ENCODE measurements around the gene TSHZ2. TPM values are rescaled to one million over a fixed set of nuclear protein-coding genes. Genes with fewer than 3 reads are reported as not detected.

Gene TSHZ2
- total RNA-seq, 1 donor from 2014 or later, result 1.2 TPM

DNA sequence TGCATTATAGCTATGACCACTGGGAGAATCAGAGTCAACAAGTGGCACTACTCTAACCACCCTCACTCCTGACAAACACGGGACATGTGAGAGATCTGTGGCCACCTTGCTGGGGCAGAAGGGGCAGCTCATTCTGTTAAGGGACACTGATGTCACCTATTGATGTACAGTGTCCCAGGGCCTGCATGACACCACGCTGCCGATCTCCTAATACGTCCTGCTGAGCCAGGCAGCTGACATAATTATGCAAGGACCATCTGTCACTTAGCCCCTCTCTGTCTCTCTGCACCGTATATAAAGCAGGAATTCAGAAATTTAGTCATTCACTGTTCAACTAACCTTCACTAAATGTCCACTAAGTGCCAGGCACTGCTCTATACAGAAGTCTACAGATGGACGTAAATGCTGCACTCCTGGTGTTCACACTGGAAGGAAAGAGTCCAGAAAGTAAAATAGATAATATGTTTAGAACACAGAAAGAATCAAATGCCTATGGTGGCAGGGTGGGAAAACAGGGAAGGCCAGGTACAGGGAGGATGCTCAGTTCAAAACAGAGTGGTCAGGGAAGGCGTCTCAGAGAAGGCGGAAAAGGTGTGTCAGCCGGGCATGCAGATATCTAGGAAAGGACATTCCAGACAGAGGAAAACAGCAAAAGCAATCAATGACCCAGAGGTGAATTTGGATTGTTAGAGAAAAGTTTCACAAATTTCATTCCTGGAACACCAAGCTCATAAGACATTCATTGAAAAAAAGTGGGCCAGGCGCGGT is 447.7 kb downstream of the TSHZ2 start:
- no peak overlapping the region for H2AFZ ChIP-seq (ENCODE audit: low read depth, low read length)
- Mint-ChIP-seq H3K4me1 (ENCODE audit: low read depth, unreplicated experiment) (no peaks in the 10 kb centered on the region), H3K36me3 (ENCODE audit: low read depth, unreplicated experiment) (no peaks in the 10 kb centered on the region), H3K9me3 (ENCODE audit: unreplicated experiment) (no peaks in the 10 kb centered on the region), H3K4me3 (ENCODE audit: unreplicated experiment) (no peak overlapping the region), H3K27ac (ENCODE audit: unreplicated experiment) (no peak overlapping the region), H3K27me3 (ENCODE audit: low read depth, unreplicated experiment) (peaks cover 8% of the 10 kb centered on the region)
- no peaks in the 10 kb centered on the region for H4K20me1 ChIP-seq (ENCODE audit: insufficient read depth, low read length)
- FAIRE-seq, result no peak
- no peak overlapping the region for H3K27ac ChIP-seq (ENCODE audit: low read depth, low read length)
- H3K4me1 ChIP-seq (ENCODE audit: insufficient read depth, low read length), result no peaks in the 10 kb centered on the region
- H3K9me3 ChIP-seq (ENCODE audit: insufficient read depth, low read depth, low read length), result no peaks in the 10 kb centered on the region
- no peak overlapping the region for H3K9ac ChIP-seq (ENCODE audit: low read length)
- TF ChIP-seq EZH2 (IDR thresholded peaks at IDR 0.05; ENCODE audit: insufficient read depth, low read length) (no peak), CTCF (IDR thresholded peaks at IDR 0.05; ENCODE audit: insufficient read depth, low read depth, low read length) (no peak)
- H3K4me2 ChIP-seq (ENCODE audit: low read length), result no peak overlapping the region
- no peaks in the 10 kb centered on the region for H3K36me3 ChIP-seq (ENCODE audit: insufficient read depth, low read length)
- H3K79me2 ChIP-seq (ENCODE audit: insufficient read depth, low read length), result no peaks in the 10 kb centered on the region
- DNase-seq (ENCODE audit: low read depth), result no peak
- H3K4me3 ChIP-seq (ENCODE audit: insufficient read depth, low read depth, low read length), result no peak overlapping the region
- no peaks in the 10 kb centered on the region for H3K27me3 ChIP-seq (ENCODE audit: insufficient read depth, low read length)

- Mint-ChIP-seq H3K4me1 (ENCODE audit: low read depth, unreplicated experiment) (no peaks in the 10 kb centered on the region), H3K36me3 (ENCODE audit: low read depth, unreplicated experiment) (no peaks in the 10 kb centered on the region), H3K27ac (ENCODE audit: unreplicated experiment) (no peak overlapping the region), H3K27me3 (ENCODE audit: low read depth, unreplicated experiment) (peaks cover 8% of the 10 kb centered on the region), H3K4me3 (ENCODE audit: unreplicated experiment) (no peak overlapping the region), H3K9me3 (ENCODE audit: unreplicated experiment) (no peaks in the 10 kb centered on the region)
- H3K9ac ChIP-seq (ENCODE audit: low read length), result no peak overlapping the region
- H3K27ac ChIP-seq (ENCODE audit: low read depth, low read length), result no peak overlapping the region
- no peak for DNase-seq (ENCODE audit: low read depth)
- no peak overlapping the region for H3K4me3 ChIP-seq (ENCODE audit: insufficient read depth, low read depth, low read length)
- H3K27me3 ChIP-seq (ENCODE audit: insufficient read depth, low read length), result no peaks in the 10 kb centered on the region
- H3K4me1 ChIP-seq (ENCODE audit: insufficient read depth, low read length), result no peaks in the 10 kb centered on the region
- H3K4me2 ChIP-seq (ENCODE audit: low read length), result no peak overlapping the region
- H3K9me3 ChIP-seq (ENCODE audit: insufficient read depth, low read depth, low read length), result no peaks in the 10 kb centered on the region
- no peak for TF ChIP-seq EZH2 (IDR thresholded peaks at IDR 0.05; ENCODE audit: insufficient read depth, low read length)
- TF ChIP-seq CTCF (IDR thresholded peaks at IDR 0.05; ENCODE audit: insufficient read depth, low read depth, low read length), result no peak
- no peak overlapping the region for H2AFZ ChIP-seq (ENCODE audit: low read depth, low read length)
- FAIRE-seq, result no peak
- H4K20me1 ChIP-seq (ENCODE audit: insufficient read depth, low read length), result no peaks in the 10 kb centered on the region
- H3K36me3 ChIP-seq (ENCODE audit: insufficient read depth, low read length), result no peaks in the 10 kb centered on the region
- H3K79me2 ChIP-seq (ENCODE audit: insufficient read depth, low read length), result no peaks in the 10 kb centered on the region
Measured at GRCh38 chr20:53421343-53421742, 449.2 kb downstream of the TSHZ2 start.

- no peaks in the 10 kb centered on the region for H3K4me1 ChIP-seq (ENCODE audit: insufficient read depth, low read length)
- Mint-ChIP-seq H3K4me1 (ENCODE audit: low read depth, unreplicated experiment) (no peaks in the 10 kb centered on the region), H3K36me3 (ENCODE audit: low read depth, unreplicated experiment) (no peaks in the 10 kb centered on the region), H3K27me3 (ENCODE audit: low read depth, unreplicated experiment) (peaks cover 8% of the 10 kb centered on the region), H3K4me3 (ENCODE audit: unreplicated experiment) (no peak overlapping the region), H3K27ac (ENCODE audit: unreplicated experiment) (no peak overlapping the region), H3K9me3 (ENCODE audit: unreplicated experiment) (no peaks in the 10 kb centered on the region)
- no peak overlapping the region for H2AFZ ChIP-seq (ENCODE audit: low read depth, low read length)
- H3K9me3 ChIP-seq (ENCODE audit: insufficient read depth, low read depth, low read length), result no peaks in the 10 kb centered on the region
- no peaks in the 10 kb centered on the region for H4K20me1 ChIP-seq (ENCODE audit: insufficient read depth, low read length)
- no peak overlapping the region for H3K4me3 ChIP-seq (ENCODE audit: insufficient read depth, low read depth, low read length)
- TF ChIP-seq CTCF (IDR thresholded peaks at IDR 0.05; ENCODE audit: insufficient read depth, low read depth, low read length), result no peak
- TF ChIP-seq EZH2 (IDR thresholded peaks at IDR 0.05; ENCODE audit: insufficient read depth, low read length), result no peak
- no peak overlapping the region for H3K9ac ChIP-seq (ENCODE audit: low read length)
- DNase-seq (ENCODE audit: low read depth) (no peak), FAIRE-seq (no peak)
- H3K27ac ChIP-seq (ENCODE audit: low read depth, low read length), result no peak overlapping the region
- H3K27me3 ChIP-seq (ENCODE audit: insufficient read depth, low read length), result no peaks in the 10 kb centered on the region
- no peaks in the 10 kb centered on the region for H3K36me3 ChIP-seq (ENCODE audit: insufficient read depth, low read length)
- no peaks in the 10 kb centered on the region for H3K79me2 ChIP-seq (ENCODE audit: insufficient read depth, low read length)
- no peak overlapping the region for H3K4me2 ChIP-seq (ENCODE audit: low read length)
Measured at GRCh38 chr20:53422039-53422438, 449.9 kb downstream of the TSHZ2 start.

Data from astrocyte (in vitro differentiated cells and primary cell).